ENCODE results near the gene CCDC87.

DNA sequence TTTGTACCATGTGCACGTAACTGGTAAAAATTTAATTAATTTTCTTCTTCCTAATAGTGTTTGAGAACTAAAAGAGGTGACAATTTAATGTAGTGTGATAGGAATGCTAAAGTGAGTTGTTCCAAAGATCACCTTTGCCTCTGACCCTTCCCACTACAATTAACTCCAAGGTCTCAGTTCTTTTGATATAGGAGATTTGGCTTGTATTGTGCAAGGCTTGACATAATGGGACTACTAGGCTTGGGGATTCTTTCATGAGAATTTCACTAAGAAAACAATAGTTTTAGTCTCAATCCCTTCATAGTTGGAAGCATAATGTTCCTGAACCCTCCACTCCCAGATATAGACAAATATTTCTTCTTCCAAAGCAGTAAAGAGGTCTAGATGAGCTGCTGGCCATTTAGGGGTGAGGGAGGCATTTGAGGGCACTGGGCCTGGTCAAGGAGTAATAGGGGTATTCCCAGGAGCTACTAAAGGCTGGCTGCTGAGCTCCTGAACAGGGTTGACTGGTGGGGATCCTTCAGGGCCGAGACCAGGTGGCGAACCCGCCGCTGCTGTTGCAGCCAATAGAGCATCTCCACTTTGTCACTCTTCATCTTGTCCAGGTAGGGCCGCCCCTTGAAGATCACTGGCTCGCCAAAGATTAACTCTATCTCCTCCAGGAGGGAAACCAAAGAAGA lies 2.7 kb downstream of the CCDC87 start:
- TF ChIP-seq, protein P1, sequence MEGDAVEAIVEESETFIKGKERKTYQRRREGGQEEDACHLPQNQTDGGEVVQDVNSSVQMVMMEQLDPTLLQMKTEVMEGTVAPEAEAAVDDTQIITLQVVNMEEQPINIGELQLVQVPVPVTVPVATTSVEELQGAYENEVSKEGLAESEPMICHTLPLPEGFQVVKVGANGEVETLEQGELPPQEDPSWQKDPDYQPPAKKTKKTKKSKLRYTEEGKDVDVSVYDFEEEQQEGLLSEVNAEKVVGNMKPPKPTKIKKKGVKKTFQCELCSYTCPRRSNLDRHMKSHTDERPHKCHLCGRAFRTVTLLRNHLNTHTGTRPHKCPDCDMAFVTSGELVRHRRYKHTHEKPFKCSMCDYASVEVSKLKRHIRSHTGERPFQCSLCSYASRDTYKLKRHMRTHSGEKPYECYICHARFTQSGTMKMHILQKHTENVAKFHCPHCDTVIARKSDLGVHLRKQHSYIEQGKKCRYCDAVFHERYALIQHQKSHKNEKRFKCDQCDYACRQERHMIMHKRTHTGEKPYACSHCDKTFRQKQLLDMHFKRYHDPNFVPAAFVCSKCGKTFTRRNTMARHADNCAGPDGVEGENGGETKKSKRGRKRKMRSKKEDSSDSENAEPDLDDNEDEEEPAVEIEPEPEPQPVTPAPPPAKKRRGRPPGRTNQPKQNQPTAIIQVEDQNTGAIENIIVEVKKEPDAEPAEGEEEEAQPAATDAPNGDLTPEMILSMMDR (IDR thresholded peaks at IDR 0.05) = no peak
- TF ChIP-seq POLR2A (IDR thresholded peaks at IDR 0.05) = no peak
- no peak for TF ChIP-seq POLR2AphosphoS5 (IDR thresholded peaks at IDR 0.05)
